ENCODE measurements around the gene PTDSS2. TPM values are rescaled to one million over a fixed set of nuclear protein-coding genes. Genes with fewer than 3 reads are reported as not detected.
"Not testable (repeated sequence)": the region's sequence is repeated elsewhere in the genome, so short reads cannot be mapped to it uniquely, and the experiment has no call there.

PTDSS2 gene
- total RNA-seq, 2 donors from 2014 or later = 20.6 to 27.6 TPM

DNA sequence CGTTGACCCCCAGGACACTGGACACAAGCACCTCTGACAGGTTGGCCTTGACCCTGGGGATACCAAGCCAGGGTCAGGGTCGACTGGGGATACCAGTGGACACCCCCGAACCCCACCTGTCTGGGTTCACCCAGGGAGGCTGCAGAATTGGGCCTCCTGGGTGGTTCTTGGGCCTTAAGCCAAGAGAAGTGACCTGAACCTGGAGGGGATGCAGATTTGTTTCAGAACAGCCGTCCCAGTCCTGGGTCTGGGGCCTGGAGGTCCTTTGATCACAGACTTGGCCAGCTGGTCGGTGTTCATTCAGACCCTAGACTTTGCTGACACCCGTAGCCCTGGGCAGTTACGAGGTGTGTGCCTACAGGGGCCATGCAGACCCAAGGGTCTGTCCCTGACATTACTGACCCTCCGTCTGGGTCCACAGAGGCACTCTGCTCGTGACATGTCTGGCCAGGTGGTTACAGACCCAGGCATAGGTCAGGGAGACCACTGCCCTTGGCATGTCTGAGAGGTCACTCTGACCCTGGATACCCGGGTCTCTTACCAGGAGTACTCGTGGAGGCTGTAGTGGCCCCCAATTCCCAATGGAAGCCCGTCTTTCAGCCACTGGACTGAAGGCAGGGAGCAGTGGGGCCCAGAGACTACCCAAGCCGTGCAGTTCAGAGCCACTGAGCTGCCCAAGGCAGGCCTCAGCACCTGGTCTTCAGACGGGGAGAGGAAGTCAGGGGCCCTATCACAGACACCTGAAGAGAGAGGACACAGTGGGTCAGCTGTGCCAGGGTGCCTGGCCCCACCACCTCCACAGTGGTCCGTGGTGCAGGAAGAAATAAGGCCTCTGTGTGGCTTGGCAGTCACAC, 41.7 kb upstream of the PTDSS2 start:
- no peak overlapping the region for H3K27ac ChIP-seq
- H3K9me3 ChIP-seq = no peaks in the 10 kb centered on the region
- no peaks in the 10 kb centered on the region for H3K27me3 ChIP-seq
- no peak for DNase-seq
- no peaks in the 10 kb centered on the region for H3K36me3 ChIP-seq
- intact Hi-C loops (cut with DNase I) = loop anchor here (5.0 kb wide), 1 partner anchor 39 kb away; no protein-coding TSS in a partner anchor
- no peak overlapping the region for H3K4me3 ChIP-seq
- no peak for TF ChIP-seq CTCF (IDR thresholded peaks at IDR 0.05)
- peaks cover 9% of the 10 kb centered on the region for H3K4me1 ChIP-seq
- H3K9ac ChIP-seq (ENCODE audit: low read depth in 2 of 2, low read length in 2 of 2) = no peak overlapping the region

DNA sequence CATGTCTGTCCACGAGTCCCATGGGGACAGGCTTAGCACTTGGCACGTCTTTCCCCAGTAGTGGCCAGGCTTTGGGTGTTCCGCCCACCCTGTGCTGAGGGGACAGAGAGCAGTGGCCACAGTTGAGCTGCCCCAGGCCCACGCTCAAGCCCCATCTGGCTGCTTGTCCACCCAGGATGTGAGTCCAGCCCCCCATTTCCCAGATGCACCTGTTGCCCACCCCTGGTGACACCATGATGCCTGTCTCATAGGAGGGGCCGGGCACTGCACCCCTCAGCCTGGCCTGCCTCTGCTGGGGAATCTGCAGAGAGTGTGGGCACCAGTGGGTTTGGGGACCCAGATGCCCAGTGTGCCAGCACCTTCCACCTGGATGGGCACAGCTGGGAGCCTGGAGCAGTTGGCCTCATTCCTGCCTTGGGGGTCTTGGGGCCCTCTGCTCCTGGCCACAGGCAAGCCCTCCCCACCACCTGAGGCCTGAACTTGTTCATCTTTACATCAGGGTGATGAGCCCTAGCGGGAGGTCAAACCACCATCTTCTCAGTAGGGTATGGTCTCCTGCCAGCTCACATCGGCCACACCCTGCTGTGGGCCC, 41.0 kb upstream of the PTDSS2 start:
- H3K27ac ChIP-seq = no peak overlapping the region
- TF ChIP-seq CTCF (IDR thresholded peaks at IDR 0.05) = no peak
- no peaks in the 10 kb centered on the region for H3K9me3 ChIP-seq
- intact Hi-C loops (cut with DNase I) = loop anchor here (5.0 kb wide), 1 partner anchor 38 kb away; no protein-coding TSS in a partner anchor
- H3K9ac ChIP-seq (ENCODE audit: low read depth in 2 of 2, low read length in 2 of 2) = no peak overlapping the region
- no peak overlapping the region for H3K4me3 ChIP-seq
- DNase-seq = no peak
- H3K27me3 ChIP-seq = no peaks in the 10 kb centered on the region
- H3K4me1 ChIP-seq = peaks cover 9% of the 10 kb centered on the region
- H3K36me3 ChIP-seq = no peaks in the 10 kb centered on the region

DNA sequence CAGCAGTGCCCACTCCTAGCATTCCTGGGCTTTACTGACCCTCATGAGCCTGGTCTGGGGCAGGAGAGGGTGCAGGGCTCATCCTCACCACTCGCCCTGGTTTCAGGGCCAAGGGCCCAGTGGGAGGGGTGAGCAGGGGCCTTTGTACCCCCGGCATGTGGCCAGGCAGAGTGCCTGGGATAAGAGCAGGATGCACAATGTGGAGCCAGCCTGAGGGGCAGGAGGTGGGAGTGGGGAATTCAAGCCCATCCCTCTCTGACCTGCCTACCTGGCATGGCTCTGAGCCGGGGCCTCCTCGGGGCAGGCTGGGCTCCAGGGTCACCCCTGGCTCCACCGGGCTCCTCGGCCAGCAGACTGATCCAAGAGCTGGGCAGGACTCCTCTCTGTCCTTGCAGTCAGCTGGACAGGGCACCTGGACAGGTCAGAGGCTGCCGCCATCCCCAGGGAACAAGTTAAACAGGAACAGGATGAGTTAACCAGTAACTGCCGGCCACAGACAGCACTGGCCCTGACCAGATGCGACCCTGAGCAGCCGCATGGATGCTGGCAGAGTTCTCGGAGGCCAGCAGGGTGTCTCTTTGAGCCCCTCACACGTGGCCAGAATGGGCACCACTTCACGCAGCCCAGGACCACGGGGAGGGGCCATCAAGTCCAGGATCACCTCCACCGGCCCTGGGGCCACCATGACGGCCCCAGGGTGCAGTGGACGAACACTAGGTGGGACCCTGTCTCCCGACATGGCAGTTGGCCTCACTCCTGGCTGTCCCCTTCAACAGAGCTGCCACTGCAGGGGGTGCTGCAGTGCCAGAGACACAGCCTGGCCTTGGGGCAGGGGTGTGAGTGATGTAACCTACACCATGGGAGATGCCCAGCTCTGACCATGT, 40.2 kb upstream of the PTDSS2 start:
- no peak for DNase-seq
- Histone ChIP-seq H3K4me1 (peaks cover 9% of the 10 kb centered on the region), H3K9ac (ENCODE audit: low read depth in 2 of 2, low read length in 2 of 2) (no peak overlapping the region), H3K9me3 (no peaks in the 10 kb centered on the region), H3K36me3 (no peaks in the 10 kb centered on the region), H3K27me3 (no peaks in the 10 kb centered on the region), H3K4me3 (no peak overlapping the region), H3K27ac (no peak overlapping the region)
- intact Hi-C loops (cut with DNase I) = loop anchor here (5.0 kb wide), 1 partner anchor 37 kb away; no protein-coding TSS in a partner anchor
- TF ChIP-seq CTCF (IDR thresholded peaks at IDR 0.05) = no peak

DNA sequence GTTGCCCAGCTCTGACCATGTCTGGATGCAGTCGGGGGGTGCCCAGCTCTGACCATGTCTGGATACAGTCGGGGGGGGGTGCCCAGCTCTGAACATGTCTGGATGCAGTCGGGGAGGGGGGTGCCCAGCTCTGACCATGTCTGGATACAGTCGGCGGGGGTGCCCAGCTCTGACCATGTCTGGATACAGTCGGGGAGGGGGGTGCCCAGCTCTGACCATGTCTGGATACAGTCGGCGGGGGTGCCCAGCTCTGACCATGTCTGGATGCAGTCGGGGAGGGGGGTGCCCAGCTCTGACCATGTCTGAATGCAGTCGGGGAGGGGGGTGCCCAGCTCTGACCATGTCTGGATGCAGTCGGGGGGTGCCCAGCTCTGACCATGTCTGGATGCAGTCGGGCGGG, 39.4 kb upstream of the PTDSS2 start:
- H3K9ac ChIP-seq (ENCODE audit: low read depth in 2 of 2, low read length in 2 of 2); DNase-seq; H3K9me3 ChIP-seq; H3K4me3 ChIP-seq; H3K36me3 ChIP-seq; H3K27me3 ChIP-seq; intact Hi-C loops (cut with DNase I); H3K27ac ChIP-seq: not testable (repeated sequence)
- peaks cover 11% of the 10 kb centered on the region for H3K4me1 ChIP-seq

DNA sequence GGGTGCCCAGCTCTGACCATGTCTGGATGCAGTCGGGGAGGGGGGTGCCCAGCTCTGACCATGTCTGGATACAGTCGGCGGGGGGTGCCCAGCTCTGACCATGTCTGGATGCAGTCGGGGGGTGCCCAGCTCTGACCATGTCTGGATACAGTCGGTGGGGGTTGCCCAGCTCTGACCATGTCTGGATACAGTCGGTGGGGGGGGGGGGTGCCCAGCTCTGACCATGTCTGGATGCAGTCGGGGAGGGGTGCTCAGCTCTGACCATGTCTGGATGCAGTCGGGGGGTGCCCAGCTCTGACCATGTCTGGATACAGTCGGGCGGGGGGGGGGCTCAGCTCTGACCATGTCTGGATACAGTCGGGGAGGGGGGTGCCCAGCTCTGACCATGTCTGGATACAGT, 38.6 kb upstream of the PTDSS2 start:
- DNase-seq; H3K4me1 ChIP-seq; H3K9me3 ChIP-seq; intact Hi-C loops (cut with DNase I); H3K9ac ChIP-seq (ENCODE audit: low read depth in 2 of 2, low read length in 2 of 2); H3K27me3 ChIP-seq; H3K4me3 ChIP-seq; H3K36me3 ChIP-seq; H3K27ac ChIP-seq: not testable (repeated sequence)

- Histone ChIP-seq H3K36me3 (no peaks in the 10 kb centered on the region), H3K27ac (no peak overlapping the region), H3K27me3 (no peaks in the 10 kb centered on the region), H3K9ac (ENCODE audit: low read depth in 2 of 2, low read length in 2 of 2) (no peak overlapping the region), H3K4me1 (peaks cover 5% of the 10 kb centered on the region), H3K4me3 (no peak overlapping the region), H3K9me3 (no peaks in the 10 kb centered on the region)
- TF ChIP-seq CTCF (IDR thresholded peaks at IDR 0.05) = no peak
- no peak for DNase-seq
- intact Hi-C loops (cut with DNase I) = no loop called here
These were observed 37.4 kb upstream of the PTDSS2 start for GRCh38 chr11:412641-413119.

Measured in colonic mucosa (tissue), 4 donors.